Measurements from ENCODE around the gene OCLN.

GRCh38 chr5:69484891-69485290, 7.7 kb upstream of the OCLN start:
- TF ChIP-seq CTCF (IDR thresholded peaks at IDR 0.05) (no peak), TCF7L2 (IDR thresholded peaks at IDR 0.05; ENCODE audit: low read depth, low read length) (no peak), POLR2AphosphoS5 (IDR thresholded peaks at IDR 0.05; ENCODE audit: low read depth, low read length) (no peak)
- TF ChIP-seq, protein P1, sequence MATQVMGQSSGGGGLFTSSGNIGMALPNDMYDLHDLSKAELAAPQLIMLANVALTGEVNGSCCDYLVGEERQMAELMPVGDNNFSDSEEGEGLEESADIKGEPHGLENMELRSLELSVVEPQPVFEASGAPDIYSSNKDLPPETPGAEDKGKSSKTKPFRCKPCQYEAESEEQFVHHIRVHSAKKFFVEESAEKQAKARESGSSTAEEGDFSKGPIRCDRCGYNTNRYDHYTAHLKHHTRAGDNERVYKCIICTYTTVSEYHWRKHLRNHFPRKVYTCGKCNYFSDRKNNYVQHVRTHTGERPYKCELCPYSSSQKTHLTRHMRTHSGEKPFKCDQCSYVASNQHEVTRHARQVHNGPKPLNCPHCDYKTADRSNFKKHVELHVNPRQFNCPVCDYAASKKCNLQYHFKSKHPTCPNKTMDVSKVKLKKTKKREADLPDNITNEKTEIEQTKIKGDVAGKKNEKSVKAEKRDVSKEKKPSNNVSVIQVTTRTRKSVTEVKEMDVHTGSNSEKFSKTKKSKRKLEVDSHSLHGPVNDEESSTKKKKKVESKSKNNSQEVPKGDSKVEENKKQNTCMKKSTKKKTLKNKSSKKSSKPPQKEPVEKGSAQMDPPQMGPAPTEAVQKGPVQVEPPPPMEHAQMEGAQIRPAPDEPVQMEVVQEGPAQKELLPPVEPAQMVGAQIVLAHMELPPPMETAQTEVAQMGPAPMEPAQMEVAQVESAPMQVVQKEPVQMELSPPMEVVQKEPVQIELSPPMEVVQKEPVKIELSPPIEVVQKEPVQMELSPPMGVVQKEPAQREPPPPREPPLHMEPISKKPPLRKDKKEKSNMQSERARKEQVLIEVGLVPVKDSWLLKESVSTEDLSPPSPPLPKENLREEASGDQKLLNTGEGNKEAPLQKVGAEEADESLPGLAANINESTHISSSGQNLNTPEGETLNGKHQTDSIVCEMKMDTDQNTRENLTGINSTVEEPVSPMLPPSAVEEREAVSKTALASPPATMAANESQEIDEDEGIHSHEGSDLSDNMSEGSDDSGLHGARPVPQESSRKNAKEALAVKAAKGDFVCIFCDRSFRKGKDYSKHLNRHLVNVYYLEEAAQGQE (IDR thresholded peaks at IDR 0.05; ENCODE audit: insufficient read depth in 1 of 2, low read depth in 2 of 2, low read length in 1 of 2): no peak

Data from Panc1 (cell line).